Endothelial cell of umbilical vein (primary cell): ENCODE data around the gene CD3G.

Experiments used
- CTCF ChIP-seq, 2 donors: IDR thresholded peaks; 1 replicate in 1 of 2; 2 replicates in 1 of 2; pipeline ENCODE4 v1.5.1; 2011; ENCODE audit warnings: low read length in 2 of 2, mild to moderate bottlenecking in 2 of 2, moderate library complexity in 2 of 2, control low read depth in 1 of 2, inconsistent platforms in 1 of 2, low read depth in 1 of 2; ENCODE audit not compliant: insufficient read depth in 1 of 2; ENCODE audit errors: extremely low read depth in 1 of 2
- EZH2 ChIP-seq: IDR thresholded peaks from 2 replicates; pipeline ENCODE4 v1.6.1; 2012; ENCODE audit warnings: borderline replicate concordance, low read depth, mild to moderate bottlenecking, moderate library complexity, low read length, inconsistent platforms; ENCODE audit not compliant: severe bottlenecking
- MYC ChIP-seq: IDR thresholded peaks from one replicate; pipeline ENCODE4 v1.6.1; 2011; ENCODE audit warnings: mild to moderate bottlenecking, low read depth, low read length
- POLR2A ChIP-seq: IDR thresholded peaks from 2 replicates; pipeline ENCODE4 v1.6.1; 2012; ENCODE audit warnings: low read depth, mild to moderate bottlenecking, control low read depth, low read length

GRCh38 chr11:118313242-118313641, 30.9 kb upstream of the CD3G start:
- TF ChIP-seq CTCF (IDR thresholded peaks at IDR 0.05; ENCODE audit: extremely low read depth in 1 of 2, insufficient read depth in 1 of 2, low read depth in 1 of 2, low read length in 2 of 2) (no peak), POLR2A (no peak), MYC (no peak), EZH2 (no peak)
